ENCODE measurements around the gene AKAP7.

Gene AKAP7

GRCh38 chr6:131191590-131191989 lies 56.3 kb downstream of the AKAP7 start:
- no peak for TF ChIP-seq CTCF (conservative IDR thresholded peaks at IDR 0.05; ENCODE audit: low read depth, low read length)
- DNase-seq (ENCODE audit: low read depth), result no peak
- no peak overlapping the region for H3K4me3 ChIP-seq (ENCODE audit: low read length)

GRCh38 chr6:131197716-131198115 lies 62.4 kb downstream of the AKAP7 start:
- no peak overlapping the region for H3K4me3 ChIP-seq (ENCODE audit: low read length)
- no peak for DNase-seq (ENCODE audit: low read depth)
- no peak for TF ChIP-seq CTCF (conservative IDR thresholded peaks at IDR 0.05; ENCODE audit: low read depth, low read length)

GRCh38 chr6:131199568-131200272 lies 64.5 kb downstream of the AKAP7 start:
- no peak overlapping the region for H3K4me3 ChIP-seq (ENCODE audit: low read length)
- no peak for DNase-seq (ENCODE audit: low read depth)

GRCh38 chr6:131205481-131206244 lies 70.4 kb downstream of the AKAP7 start:
- H3K4me3 ChIP-seq (ENCODE audit: low read length), result no peak overlapping the region
- TF ChIP-seq CTCF (conservative IDR thresholded peaks at IDR 0.05; ENCODE audit: low read depth, low read length), result no peak
- DNase-seq (ENCODE audit: low read depth), result no peak

More at GRCh38 chr6:131199568-131200272, 64.5 kb downstream of the AKAP7 start:
- peak; percentile 57 for TF ChIP-seq CTCF (conservative IDR thresholded peaks at IDR 0.05; ENCODE audit: low read depth, low read length)

- H3K4me3 ChIP-seq (ENCODE audit: low read length), result no peak overlapping the region
- no peak for TF ChIP-seq CTCF (conservative IDR thresholded peaks at IDR 0.05; ENCODE audit: low read depth, low read length)
- no peak for DNase-seq (ENCODE audit: low read depth)
These were observed 71.4 kb downstream of the AKAP7 start for GRCh38 chr6:131206463-131207251.

- no peak for TF ChIP-seq CTCF (conservative IDR thresholded peaks at IDR 0.05; ENCODE audit: low read depth, low read length)
- no peak for DNase-seq (ENCODE audit: low read depth)
- H3K4me3 ChIP-seq (ENCODE audit: low read length), result no peak overlapping the region
These were observed 73.5 kb downstream of the AKAP7 start for GRCh38 chr6:131208787-131209186.
